GM21528 (cell line): ENCODE results near the gene LRRN2.
"Not testable (repeated sequence)": the region's sequence is repeated elsewhere in the genome, so short reads cannot be mapped to it uniquely, and the experiment has no call there.

Experiments
- ATAC-seq: cut with Tn5 transposase; IDR thresholded peaks from one replicate; pipeline ENCODE4 v1.9.1; 2021; ENCODE audit warnings: mild to moderate bottlenecking, moderate library complexity; ENCODE audit not compliant: unreplicated experiment, low FRiP score

The LRRN2 gene

GRCh38 chr1:204640578-204640977 is 45.0 kb downstream of the LRRN2 start:
- ATAC-seq: no peak

GRCh38 chr1:204634260-204634910 is 51.2 kb downstream of the LRRN2 start:
- no peak for ATAC-seq

DNA sequence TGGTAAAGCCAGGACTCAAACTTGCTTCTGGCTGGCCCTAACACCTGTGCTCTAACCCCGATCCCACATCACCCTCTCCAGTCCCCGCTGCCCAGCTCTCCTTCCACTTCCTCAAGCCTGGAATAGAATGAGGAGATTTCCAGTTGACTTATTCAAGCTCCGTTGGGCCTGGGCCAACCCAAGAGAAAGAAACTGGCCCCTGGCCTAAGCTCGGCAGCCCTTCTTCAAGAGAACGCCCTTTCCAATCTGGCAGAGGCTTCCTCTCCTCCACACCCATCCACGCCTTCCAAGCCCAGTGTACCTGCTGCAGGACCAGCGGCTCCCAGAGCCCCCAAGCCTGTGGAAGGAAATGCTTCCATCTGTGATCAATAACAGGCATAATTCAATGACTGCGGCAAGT is 51.9 kb downstream of the LRRN2 start:
- ATAC-seq: no peak

- no peak for ATAC-seq
Observed at GRCh38 chr1:204630132-204630905, 55.2 kb downstream of the LRRN2 start.

DNA sequence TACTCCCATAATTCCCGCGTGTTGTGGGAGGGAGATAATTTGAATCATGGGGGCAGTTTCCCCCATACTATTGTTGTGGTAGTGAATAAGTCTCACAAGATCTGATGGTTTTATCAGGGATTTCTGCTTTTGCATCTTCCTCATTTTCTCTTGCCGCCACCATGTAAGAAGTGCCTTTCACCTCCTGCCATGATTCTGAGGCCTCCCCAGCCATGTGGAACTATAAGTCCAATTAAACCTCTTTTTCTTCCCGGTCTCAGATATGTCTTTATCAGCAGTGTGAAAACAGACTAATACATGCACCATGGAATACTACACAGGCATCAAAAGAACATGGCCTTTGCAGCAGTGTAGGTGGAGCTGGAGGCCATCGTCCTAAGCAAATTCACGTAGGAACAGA is 56.1 kb downstream of the LRRN2 start:
- not testable (repeated sequence) for ATAC-seq

DNA sequence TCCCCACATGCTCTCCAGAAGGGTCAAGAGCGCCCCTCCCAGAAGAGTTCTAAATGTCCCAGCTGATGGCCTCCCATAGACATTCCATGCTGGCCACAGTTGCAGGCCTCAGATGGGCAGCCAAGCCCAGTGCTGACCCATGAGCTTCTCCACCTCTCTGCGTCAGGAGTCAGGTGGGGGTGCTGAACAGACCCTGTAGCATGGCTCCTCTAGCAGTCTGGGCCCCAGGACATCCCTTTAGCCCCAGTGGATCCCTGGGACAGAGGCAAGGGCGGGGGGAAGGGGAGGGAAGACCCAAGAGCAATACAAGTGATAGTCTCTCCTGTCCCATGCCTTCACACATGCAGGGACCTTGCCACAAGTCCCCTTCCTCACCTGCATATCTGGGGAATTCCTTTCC is 56.7 kb downstream of the LRRN2 start:
- ATAC-seq: no peak

- ATAC-seq: no peak
Observed at GRCh38 chr1:204627436-204627835, 58.1 kb downstream of the LRRN2 start.

DNA sequence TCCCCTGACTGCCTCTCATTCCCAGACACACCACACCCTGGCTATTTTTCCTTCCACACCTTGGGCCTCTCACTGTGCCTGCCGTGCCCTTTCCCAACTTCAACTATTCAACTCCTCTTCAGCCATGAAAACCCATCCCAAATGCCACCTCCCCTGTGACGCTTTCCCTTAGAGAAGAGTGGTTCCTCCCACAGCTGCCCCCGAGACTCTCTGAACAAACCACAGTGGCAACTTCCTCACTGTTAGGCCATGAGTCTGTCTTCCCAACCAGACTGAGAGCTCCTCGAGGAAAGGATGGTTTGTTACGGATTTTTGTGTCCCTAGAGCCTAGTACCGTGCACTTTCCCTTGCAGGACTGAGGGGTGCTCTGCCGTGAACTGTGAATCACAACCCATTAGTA is 59.2 kb downstream of the LRRN2 start:
- ATAC-seq: no peak

DNA sequence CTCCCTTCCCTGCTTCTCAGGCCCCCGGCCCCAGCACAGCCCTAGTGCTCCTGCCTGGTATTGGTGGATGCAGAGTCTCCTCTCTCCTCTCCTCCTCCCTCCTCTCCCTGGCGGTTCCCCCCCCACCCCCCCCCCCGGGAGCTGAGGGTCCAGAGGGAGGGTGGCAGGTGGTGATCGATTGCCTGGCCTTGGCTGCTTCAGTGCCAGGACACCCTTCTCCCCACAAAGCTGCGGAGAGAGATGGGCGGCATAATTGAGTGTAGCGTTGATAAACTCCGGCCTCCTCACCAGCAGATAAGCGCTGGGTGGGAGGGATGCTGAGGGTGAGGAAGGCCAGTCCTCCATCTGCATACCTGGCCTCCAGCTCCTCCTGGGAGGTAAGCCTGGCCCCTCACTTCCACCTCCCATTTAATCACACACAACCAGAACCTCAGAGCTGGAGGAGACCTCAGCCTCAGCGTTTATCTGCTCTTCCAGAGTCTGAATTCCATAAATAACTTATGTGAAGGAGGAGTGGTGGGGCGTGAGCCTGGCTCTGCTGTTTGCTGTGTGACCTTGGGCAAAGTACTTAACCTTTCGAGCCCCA is 60.8 kb downstream of the LRRN2 start:
- ATAC-seq: no peak

- ATAC-seq: no peak
Observed at GRCh38 chr1:204623894-204624361, 61.6 kb downstream of the LRRN2 start.

DNA sequence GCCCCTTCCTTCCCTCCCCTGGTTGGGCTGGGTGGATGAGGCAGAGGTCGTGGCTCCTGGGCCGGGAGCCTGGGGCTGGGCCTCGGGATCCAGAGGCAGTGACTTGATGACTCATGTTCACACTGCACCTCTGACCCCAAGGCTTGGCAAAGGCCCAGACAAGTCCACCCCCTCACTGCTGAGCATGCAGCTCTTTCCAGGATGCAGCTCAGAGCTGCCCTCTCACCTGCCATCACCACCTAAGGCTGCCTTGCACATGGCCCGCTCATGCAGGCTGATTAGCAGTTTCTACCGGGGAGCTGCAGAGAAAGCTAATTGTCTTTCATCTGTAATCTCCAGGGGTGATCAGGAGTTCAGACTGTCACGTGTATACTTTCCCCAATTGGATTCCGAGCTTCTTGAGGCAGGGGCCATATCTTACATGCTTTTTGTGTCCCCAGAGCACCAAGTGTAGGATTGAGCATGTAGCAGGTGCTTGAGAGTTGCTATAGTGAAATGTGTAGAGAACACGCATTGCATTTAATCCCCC is 62.1 kb downstream of the LRRN2 start:
- no peak for ATAC-seq

GRCh38 chr1:204621996-204622395 is 63.5 kb downstream of the LRRN2 start:
- no peak for ATAC-seq

GRCh38 chr1:204621396-204621795 is 64.1 kb downstream of the LRRN2 start:
- no peak for ATAC-seq

- no peak for ATAC-seq
Observed at GRCh38 chr1:204619721-204620120, 65.8 kb downstream of the LRRN2 start.

DNA sequence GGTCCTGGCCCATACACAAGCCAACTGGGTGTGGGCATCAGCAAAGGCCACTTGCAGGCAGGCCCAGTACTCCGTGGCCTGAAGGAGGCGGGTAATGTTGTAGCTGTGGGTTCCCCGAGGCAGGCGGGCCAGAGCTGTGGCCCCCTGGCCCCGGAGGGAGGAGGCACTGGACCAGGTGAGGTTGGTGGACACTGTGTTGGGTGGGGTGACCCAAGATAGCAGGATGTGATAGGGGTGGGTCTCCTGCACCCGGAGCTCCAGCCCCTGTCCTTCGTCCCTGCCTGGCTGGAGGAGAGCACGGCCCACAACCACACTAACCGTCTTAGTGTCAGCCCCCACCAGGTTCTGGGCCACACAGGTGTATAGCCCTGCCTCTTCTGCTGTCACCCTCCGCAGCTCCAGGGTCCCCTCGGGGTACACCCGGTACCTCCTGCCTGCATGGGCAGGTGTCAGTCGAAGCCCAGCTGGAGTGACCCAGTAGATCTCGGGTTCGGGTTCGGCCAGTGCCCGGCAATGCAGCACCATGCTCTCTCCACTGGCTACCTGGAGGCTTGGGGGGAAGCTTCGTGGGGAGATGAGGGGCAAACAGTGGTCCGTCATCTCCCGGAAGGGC is 67.3 kb downstream of the LRRN2 start:
- ATAC-seq: no peak

DNA sequence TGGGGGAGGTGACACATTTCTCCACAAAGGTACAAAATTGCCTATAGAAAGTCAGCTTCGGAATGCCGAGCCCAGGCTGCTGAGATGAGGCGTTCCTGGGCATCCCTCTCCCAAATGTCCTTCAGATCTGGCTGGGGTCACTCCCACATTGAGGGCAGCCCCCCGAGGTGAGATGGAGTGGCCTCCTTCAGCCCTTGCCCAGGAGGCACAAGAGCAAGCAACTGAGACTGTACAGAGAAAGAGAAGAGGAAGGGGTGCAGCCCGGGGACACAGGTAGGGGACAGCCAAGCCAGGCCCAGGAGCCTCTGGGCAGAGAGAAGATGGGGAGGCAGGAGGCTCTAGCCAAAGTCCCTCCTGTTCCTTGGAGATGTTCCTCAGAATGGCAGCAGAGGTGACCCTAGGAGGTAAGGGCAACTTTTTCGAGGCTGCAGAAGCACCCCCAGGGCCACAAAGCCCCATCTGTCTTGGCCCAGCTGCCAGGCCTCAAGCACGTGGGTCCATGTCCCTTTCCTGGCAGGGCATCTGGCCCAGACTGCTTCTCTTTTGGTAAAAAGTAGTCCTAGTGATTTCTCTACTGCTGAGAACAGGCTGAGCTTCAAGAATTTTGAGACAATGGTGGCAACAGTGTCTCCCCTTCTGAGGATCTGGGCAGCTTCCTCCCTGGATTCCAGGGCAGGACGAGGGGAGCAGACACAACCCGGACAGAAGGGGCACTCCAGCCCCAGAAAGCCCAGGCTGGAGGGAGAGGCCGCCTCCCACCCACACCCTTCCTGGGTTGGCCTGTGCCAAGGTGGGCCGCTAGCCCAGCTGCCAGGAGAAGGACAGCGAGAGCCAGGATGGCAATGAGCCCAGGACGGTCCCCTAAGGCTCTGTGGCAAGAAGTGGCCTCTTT is 68.0 kb downstream of the LRRN2 start:
- no peak for ATAC-seq

DNA sequence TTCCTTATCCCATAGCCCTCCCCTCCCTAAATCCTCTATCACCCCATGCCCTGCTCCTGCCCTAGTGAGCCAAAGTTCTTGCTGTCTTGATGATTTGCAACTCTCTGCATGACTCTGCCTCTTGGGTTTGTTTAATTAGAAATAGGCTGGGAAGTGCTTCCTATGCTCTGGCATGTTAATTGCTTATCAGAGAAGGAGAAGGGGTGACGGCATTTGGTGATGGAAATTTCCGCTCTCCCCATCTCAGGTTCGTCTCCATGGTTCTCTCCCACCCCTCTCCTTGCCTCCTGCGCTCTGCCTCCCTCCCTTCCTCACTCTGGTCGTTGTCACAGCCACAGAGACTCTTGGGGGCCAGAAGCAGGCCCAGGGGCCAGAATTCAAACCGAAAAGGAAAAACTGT is 68.9 kb downstream of the LRRN2 start:
- ATAC-seq: no peak

GRCh38 chr1:204615881-204616280 is 69.7 kb downstream of the LRRN2 start:
- ATAC-seq: no peak

DNA sequence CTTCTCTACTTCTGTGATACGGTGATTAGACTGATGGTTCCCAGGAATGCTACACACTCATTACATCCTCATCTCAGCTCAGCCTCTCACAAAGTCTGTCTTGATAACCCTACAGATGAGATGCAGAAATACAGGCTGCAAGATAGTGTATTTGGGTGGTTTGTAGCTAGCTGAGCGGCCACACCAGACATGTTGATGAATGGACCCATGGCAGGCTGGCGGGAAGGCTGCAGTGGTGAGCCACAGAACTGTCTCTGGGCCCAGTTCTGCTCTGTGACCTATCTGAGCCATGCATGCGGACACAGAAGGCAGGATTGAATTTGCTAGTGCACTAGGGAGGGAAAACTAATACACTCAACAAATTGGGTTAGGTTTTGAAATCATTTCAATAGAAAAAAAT is 71.9 kb downstream of the LRRN2 start:
- no peak for ATAC-seq

DNA sequence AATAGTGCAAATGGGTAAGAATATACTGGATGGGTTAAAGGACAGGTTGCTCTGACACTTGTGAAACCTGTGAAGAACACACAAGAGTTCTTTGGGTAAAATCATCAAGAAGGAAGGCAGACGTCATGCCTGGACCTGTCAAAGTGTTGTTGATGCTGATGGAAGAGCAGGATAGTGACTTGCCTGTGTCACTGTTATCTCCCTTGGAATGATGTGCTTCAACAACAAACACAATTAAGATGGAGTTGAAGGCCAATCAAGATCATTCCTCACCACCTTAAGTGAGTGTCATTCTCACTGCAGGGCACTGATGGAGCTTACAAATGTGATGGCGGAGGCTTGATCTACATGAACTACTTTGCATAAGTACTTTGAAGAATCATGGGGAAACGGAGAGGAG is 73.2 kb downstream of the LRRN2 start:
- no peak for ATAC-seq
